HG03571 (cell line): ENCODE data around the gene STX11.
"Not testable (repeated sequence)": the region's sequence is repeated elsewhere in the genome, so short reads cannot be mapped to it uniquely, and the experiment has no call there.

Source experiments
- ATAC-seq: cut with Tn5 transposase; IDR thresholded peaks from one replicate; pipeline ENCODE4 v1.9.1; 2021; ENCODE audit not compliant: unreplicated experiment

Gene STX11

GRCh38 chr6:144149894-144150709 is at the start of gene STX11:
Gene STX11 (plus strand): TSS chr6:144150517. CDS start chr6:144186628, 36,111 bp downstream.
- peak; percentile 60 for ATAC-seq

GRCh38 chr6:144103026-144103563 is 47.2 kb upstream of the STX11 start:
- no peak for ATAC-seq

- no peak for ATAC-seq
Measured at GRCh38 chr6:144104488-144104887, 45.8 kb upstream of the STX11 start.

GRCh38 chr6:144104898-144105487 is 45.3 kb upstream of the STX11 start:
- peak; percentile 95 for ATAC-seq

GRCh38 chr6:144106206-144106605 is 44.1 kb upstream of the STX11 start:
- ATAC-seq: no peak

GRCh38 chr6:144110210-144110609 is 40.1 kb upstream of the STX11 start:
- no peak for ATAC-seq

GRCh38 chr6:144113366-144113765 is 37.0 kb upstream of the STX11 start:
- ATAC-seq: no peak

GRCh38 chr6:144115219-144115618 is 35.1 kb upstream of the STX11 start:
- no peak for ATAC-seq

GRCh38 chr6:144119376-144119775 is 30.9 kb upstream of the STX11 start:
- ATAC-seq: no peak

GRCh38 chr6:144122861-144123260 is 27.5 kb upstream of the STX11 start:
- ATAC-seq: no peak

GRCh38 chr6:144123421-144123820 is 26.9 kb upstream of the STX11 start:
- ATAC-seq: no peak

- ATAC-seq: no peak
Measured at GRCh38 chr6:144123836-144124235, 26.5 kb upstream of the STX11 start.

- ATAC-seq: no peak
Measured at GRCh38 chr6:144127097-144127496, 23.2 kb upstream of the STX11 start.

GRCh38 chr6:144129469-144129868 is 20.8 kb upstream of the STX11 start:
- no peak for ATAC-seq

GRCh38 chr6:144131248-144131709 is 19.0 kb upstream of the STX11 start:
- ATAC-seq: no peak

GRCh38 chr6:144132167-144132690 is 18.1 kb upstream of the STX11 start:
- not testable (repeated sequence) for ATAC-seq

- ATAC-seq: no peak
Measured at GRCh38 chr6:144133225-144133821, 17.0 kb upstream of the STX11 start.

GRCh38 chr6:144134176-144134575 is 16.1 kb upstream of the STX11 start:
- no peak for ATAC-seq

- no peak for ATAC-seq
Measured at GRCh38 chr6:144134737-144135136, 15.6 kb upstream of the STX11 start.

GRCh38 chr6:144138542-144138941 is 11.8 kb upstream of the STX11 start:
- ATAC-seq: no peak

GRCh38 chr6:144139817-144140216 is 10.5 kb upstream of the STX11 start:
- ATAC-seq: no peak
